HepG2 (cell line): ENCODE measurements around the gene TMEM198. TPM values are rescaled to one million over a fixed set of nuclear protein-coding genes. Genes with fewer than 3 reads are reported as not detected.

ENCODE experiments used
- EP300 ChIP-seq, 3 experiments: sonication (generic) in 1 of 3; formaldehyde crosslinking in 1 of 3; IDR thresholded peaks; 2 replicates each; pipeline versions ENCODE4 v1.5.1 to v1.6.1; 2011 to 2020; ENCODE audit warnings: low read depth in 2 of 3, low read length in 2 of 3, borderline replicate concordance in 1 of 3, improper control_type of control experiment in 1 of 3, mild to moderate bottlenecking in 1 of 3, missing genetic modification reagents in 1 of 3, moderate library complexity in 1 of 3
- GPN1 ChIP-seq: sonication (generic); formaldehyde crosslinking; IDR thresholded peaks from 2 replicates; pipeline ENCODE4 v1.5.1; 2020; ENCODE audit warnings: missing genetic modification reagents, borderline replicate concordance
- HDAC2 ChIP-seq: sonication (generic); formaldehyde crosslinking; IDR thresholded peaks from 2 replicates; pipeline ENCODE4 v1.4.0; 2020; ENCODE audit warnings: missing genetic modification reagents
- HDAC6 ChIP-seq: fragments of 200-600 bp; sonication (generic); IDR thresholded peaks from 2 replicates; pipeline ENCODE4 v1.7.0; 2017; ENCODE audit warnings: mild to moderate bottlenecking, antibody characterized with exemption, low read length, low read depth
- HNRNPH1 ChIP-seq: fragments of 200-400 bp; formaldehyde crosslinking; optimal IDR thresholded peaks from 2 replicates; pipeline ENCODE3; 2017; ENCODE audit warnings: mild to moderate bottlenecking, low read depth, low read length
- KDM2A ChIP-seq: sonication (generic); formaldehyde crosslinking; IDR thresholded peaks from 2 replicates; pipeline ENCODE4 v1.4.0; 2020; ENCODE audit warnings: low read depth, missing genetic modification reagents, borderline replicate concordance
- ONECUT2 ChIP-seq: sonication (generic); formaldehyde crosslinking; IDR thresholded peaks from 2 replicates; pipeline ENCODE4 v1.4.0; 2020; ENCODE audit warnings: missing genetic modification reagents
- RXRB ChIP-seq: IDR thresholded peaks from 2 replicates; pipeline ENCODE4 v1.6.1; 2016; ENCODE audit warnings: borderline replicate concordance, missing genetic modification reagents, missing compliant biosample characterization
- SALL2 ChIP-seq: sonication (generic); formaldehyde crosslinking; IDR thresholded peaks from 2 replicates; pipeline ENCODE4 v1.8.1; 2023; ENCODE audit warnings: mild to moderate bottlenecking, missing genetic modification reagents, inconsistent platforms
- SKI ChIP-seq: fragments of 450-650 bp; IDR thresholded peaks from one replicate; pipeline ENCODE4 v1.6.1; 2018; ENCODE audit warnings: mild to moderate bottlenecking; ENCODE audit not compliant: partially characterized antibody
- ZMYM2 ChIP-seq: sonication (generic); formaldehyde crosslinking; IDR thresholded peaks from 2 replicates; pipeline ENCODE4 v1.8.0; 2022; ENCODE audit warnings: mild to moderate bottlenecking, missing genetic modification reagents
- ZNF234 ChIP-seq: sonication (generic); formaldehyde crosslinking; conservative IDR thresholded peaks from 2 replicates; pipeline ENCODE4 v1.5.1; 2020; ENCODE audit warnings: mild to moderate bottlenecking, missing genetic modification reagents
- ZNF337 ChIP-seq: sonication (generic); formaldehyde crosslinking; IDR thresholded peaks from 2 replicates; pipeline ENCODE4 v1.5.1; 2020; ENCODE audit warnings: missing genetic modification reagents, low read depth, mild to moderate bottlenecking, borderline replicate concordance
- ZNF430 ChIP-seq: sonication (generic); formaldehyde crosslinking; IDR thresholded peaks from 2 replicates; pipeline ENCODE4 v1.9.0; 2021; ENCODE audit warnings: mild to moderate bottlenecking, missing genetic modification reagents
- ZNF446 ChIP-seq: sonication (generic); formaldehyde crosslinking; IDR thresholded peaks from 2 replicates; pipeline ENCODE4 v1.5.0; 2020; ENCODE audit warnings: mild to moderate bottlenecking, missing genetic modification reagents
- ZNF564 ChIP-seq: sonication (generic); formaldehyde crosslinking; IDR thresholded peaks from 2 replicates; pipeline ENCODE4 v1.8.1; 2023; ENCODE audit warnings: mild to moderate bottlenecking, missing genetic modification reagents
- ZNF598 ChIP-seq: sonication (generic); formaldehyde crosslinking; IDR thresholded peaks from 2 replicates; pipeline ENCODE4 v1.5.1; 2020; ENCODE audit warnings: mild to moderate bottlenecking, missing genetic modification reagents, borderline replicate concordance
- ZNF607 ChIP-seq: sonication (generic); formaldehyde crosslinking; IDR thresholded peaks from 2 replicates; pipeline ENCODE4 v1.5.1; 2020; ENCODE audit warnings: missing genetic modification reagents, mild to moderate bottlenecking, borderline replicate concordance
- ZNF644 ChIP-seq: IDR thresholded peaks from 2 replicates; pipeline ENCODE4 v1.6.1; 2016; ENCODE audit warnings: low read depth
- ZNF660 ChIP-seq: sonication (generic); formaldehyde crosslinking; IDR thresholded peaks from 2 replicates; pipeline ENCODE4 v1.5.1; 2020; ENCODE audit warnings: mild to moderate bottlenecking, low read depth, missing genetic modification reagents, borderline replicate concordance
- ZNF792 ChIP-seq: IDR thresholded peaks from 2 replicates; pipeline ENCODE4 v1.6.1; 2016
- polyA plus RNA-seq, 8 experiments: library from polyadenylated mRNA; depleted of rRNA in 3 of 8; stranded (reverse) in 7 of 8; unstranded in 1 of 8; fragments of >200 nt; fragmentation: Illumina TruSeq in 4 of 8; extraction: Trizol in 4 of 8; gene quantifications; 2 replicates each; pipeline versions ENCODE4 v1.2.1 to v1.2.3, GENCODE V29; 2011 to 2016; ENCODE audit warnings: low read depth in 4 of 8, missing spikeins in 1 of 8, mixed read lengths in 1 of 8; ENCODE audit not compliant: insufficient read depth in 1 of 8
- total RNA-seq, 5 experiments: library from RNA; depleted of rRNA; stranded (reverse); fragments of >200 nt; fragmentation: Illumina TruSeq; extraction: Trizol; gene quantifications; 2 replicates each; pipeline ENCODE4 v1.2.3, GENCODE V29; 2016; ENCODE audit warnings: low read depth in 1 of 5
- TF ChIP-seq, protein P1 (sequence below): sonication (generic); formaldehyde crosslinking; IDR thresholded peaks from 2 replicates; pipeline ENCODE4 v1.8.0; 2022; ENCODE audit warnings: mild to moderate bottlenecking, missing genetic modification reagents, moderate library complexity
- TF ChIP-seq, protein P2 (sequence below): sonication (generic); formaldehyde crosslinking; IDR thresholded peaks from 2 replicates; pipeline ENCODE4 v1.5.1; 2020; ENCODE audit warnings: missing genetic modification reagents, mild to moderate bottlenecking, borderline replicate concordance
- TF ChIP-seq, protein P3 (sequence below): sonication (generic); formaldehyde crosslinking; IDR thresholded peaks from 2 replicates; pipeline ENCODE4 v1.4.0; 2020; ENCODE audit warnings: missing genetic modification reagents

Gene TMEM198
- total and polyA plus RNA-seq, 2 of the 13 experiments (the other 11 are each of a cell fraction or from before 2014, with no cell fraction given): 17.3 to 23.5 TPM

DNA sequence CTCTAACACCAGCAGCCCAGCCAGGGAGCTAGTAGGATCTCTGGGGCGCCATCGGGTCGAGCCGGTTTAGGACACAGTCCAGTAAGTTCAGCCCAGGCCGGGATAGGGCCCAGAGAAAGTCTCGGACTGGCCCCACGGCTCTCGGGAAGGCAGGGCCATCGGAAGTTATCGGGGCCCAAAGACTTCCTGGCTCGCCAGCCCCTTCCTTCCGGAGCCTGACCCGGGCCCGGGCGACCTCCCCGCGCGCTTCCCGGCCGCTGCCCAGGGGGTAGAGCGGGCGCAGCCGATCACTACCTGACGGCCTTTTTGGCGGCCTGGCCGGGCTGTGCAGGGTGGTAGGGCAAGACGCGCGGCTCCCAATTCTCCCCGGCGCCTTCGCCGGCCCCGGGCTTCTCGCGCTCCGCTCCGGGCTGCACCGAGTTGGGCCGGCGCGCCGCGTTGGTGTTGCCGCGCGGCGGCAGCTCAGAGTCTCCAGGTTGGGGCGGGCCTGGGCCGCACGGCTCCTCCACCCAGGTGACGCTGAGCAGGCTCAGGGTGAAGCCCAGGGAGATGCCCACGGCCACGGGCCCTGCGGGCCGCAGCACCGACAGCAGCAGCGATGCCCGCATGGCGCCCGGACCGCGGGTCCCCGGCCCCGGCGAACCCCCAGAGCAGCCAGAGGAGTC lies 765 bp upstream of the TMEM198 start (continued):
- TF ChIP-seq HDAC6 (no peak), ZNF337 (CRISPR knock-in tag) (peak; percentile 16; the same call in 1 of the 2 replicates), ZNF607 (no peak), ZNF644 (CRISPR knock-in tag) (no peak), HDAC2 (CRISPR knock-in tag) (peak; percentile 50), ZNF430 (no peak; the same call in 1 of the 2 replicates), GPN1 (peak; percentile 58; the same call in 1 of the 2 replicates), ONECUT2 (CRISPR knock-in tag) (no peak), ZNF234 (0 out of 2 replicates have a peak, but pooled peaks have one; percentile 33), RXRB (CRISPR knock-in tag) (no peak; the same call in 1 of the 2 replicates), ZNF660 (CRISPR knock-in tag) (0 out of 2 replicates have a peak, but pooled peaks have one; percentile 48), KDM2A (CRISPR knock-in tag) (no peak), HNRNPH1 (no peak), SKI (no peak), ZNF792 (CRISPR knock-in tag) (peak; percentile 54; the same call in 1 of the 2 replicates), ZNF598 (no peak), ZNF446 (CRISPR knock-in tag) (no peak; the same call in 1 of the 2 replicates), SALL2 (no peak), ZNF564 (CRISPR knock-in tag) (peak; percentile 63; the same call in 1 of the 2 replicates), ZMYM2 (CRISPR knock-in tag) (no peak), EP300 (IDR thresholded peaks at IDR 0.05; ENCODE audit: low read depth in 2 of 2, low read length in 2 of 2) (no peak), EP300 (CRISPR knock-in tag; IDR thresholded peaks at IDR 0.05; ENCODE audit: borderline replicate concordance) (no peak)
- TF ChIP-seq, protein P1, sequence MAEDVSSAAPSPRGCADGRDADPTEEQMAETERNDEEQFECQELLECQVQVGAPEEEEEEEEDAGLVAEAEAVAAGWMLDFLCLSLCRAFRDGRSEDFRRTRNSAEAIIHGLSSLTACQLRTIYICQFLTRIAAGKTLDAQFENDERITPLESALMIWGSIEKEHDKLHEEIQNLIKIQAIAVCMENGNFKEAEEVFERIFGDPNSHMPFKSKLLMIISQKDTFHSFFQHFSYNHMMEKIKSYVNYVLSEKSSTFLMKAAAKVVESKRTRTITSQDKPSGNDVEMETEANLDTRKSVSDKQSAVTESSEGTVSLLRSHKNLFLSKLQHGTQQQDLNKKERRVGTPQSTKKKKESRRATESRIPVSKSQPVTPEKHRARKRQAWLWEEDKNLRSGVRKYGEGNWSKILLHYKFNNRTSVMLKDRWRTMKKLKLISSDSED (CRISPR knock-in tag): 0 out of 2 replicates have a peak, but pooled peaks have one; percentile 40
- TF ChIP-seq, protein P2, sequence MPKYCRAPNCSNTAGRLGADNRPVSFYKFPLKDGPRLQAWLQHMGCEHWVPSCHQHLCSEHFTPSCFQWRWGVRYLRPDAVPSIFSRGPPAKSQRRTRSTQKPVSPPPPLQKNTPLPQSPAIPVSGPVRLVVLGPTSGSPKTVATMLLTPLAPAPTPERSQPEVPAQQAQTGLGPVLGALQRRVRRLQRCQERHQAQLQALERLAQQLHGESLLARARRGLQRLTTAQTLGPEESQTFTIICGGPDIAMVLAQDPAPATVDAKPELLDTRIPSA (CRISPR knock-in tag): no peak
- TF ChIP-seq, protein P3, sequence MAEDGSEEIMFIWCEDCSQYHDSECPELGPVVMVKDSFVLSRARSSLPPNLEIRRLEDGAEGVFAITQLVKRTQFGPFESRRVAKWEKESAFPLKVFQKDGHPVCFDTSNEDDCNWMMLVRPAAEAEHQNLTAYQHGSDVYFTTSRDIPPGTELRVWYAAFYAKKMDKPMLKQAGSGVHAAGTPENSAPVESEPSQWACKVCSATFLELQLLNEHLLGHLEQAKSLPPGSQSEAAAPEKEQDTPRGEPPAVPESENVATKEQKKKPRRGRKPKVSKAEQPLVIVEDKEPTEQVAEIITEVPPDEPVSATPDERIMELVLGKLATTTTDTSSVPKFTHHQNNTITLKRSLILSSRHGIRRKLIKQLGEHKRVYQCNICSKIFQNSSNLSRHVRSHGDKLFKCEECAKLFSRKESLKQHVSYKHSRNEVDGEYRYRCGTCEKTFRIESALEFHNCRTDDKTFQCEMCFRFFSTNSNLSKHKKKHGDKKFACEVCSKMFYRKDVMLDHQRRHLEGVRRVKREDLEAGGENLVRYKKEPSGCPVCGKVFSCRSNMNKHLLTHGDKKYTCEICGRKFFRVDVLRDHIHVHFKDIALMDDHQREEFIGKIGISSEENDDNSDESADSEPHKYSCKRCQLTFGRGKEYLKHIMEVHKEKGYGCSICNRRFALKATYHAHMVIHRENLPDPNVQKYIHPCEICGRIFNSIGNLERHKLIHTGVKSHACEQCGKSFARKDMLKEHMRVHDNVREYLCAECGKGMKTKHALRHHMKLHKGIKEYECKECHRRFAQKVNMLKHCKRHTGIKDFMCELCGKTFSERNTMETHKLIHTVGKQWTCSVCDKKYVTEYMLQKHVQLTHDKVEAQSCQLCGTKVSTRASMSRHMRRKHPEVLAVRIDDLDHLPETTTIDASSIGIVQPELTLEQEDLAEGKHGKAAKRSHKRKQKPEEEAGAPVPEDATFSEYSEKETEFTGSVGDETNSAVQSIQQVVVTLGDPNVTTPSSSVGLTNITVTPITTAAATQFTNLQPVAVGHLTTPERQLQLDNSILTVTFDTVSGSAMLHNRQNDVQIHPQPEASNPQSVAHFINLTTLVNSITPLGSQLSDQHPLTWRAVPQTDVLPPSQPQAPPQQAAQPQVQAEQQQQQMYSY (CRISPR knock-in tag): no peak
